GM12891 (cell line): ENCODE results near the gene UNC45A.

Experiments
- POLR2A ChIP-seq: IDR thresholded peaks from 2 replicates; pipeline ENCODE4 v1.6.1; 2011; ENCODE audit warnings: low read depth, low read length, control low read depth
- POLR2AphosphoS5 ChIP-seq: IDR thresholded peaks from 2 replicates; pipeline ENCODE4 v1.6.1; 2011; ENCODE audit warnings: low read depth, low read length, control low read depth
- SPI1 ChIP-seq: IDR thresholded peaks from 2 replicates; pipeline ENCODE4 v1.6.1; 2011; ENCODE audit warnings: low read depth, low read length, control low read depth

- TF ChIP-seq POLR2AphosphoS5 = no peak
- TF ChIP-seq POLR2A = no peak
- TF ChIP-seq SPI1 = no peak
Observed at GRCh38 chr15:90970274-90970673, 35.2 kb downstream of the UNC45A start.
